GM13976 (cell line): Measurements from ENCODE around the gene LRRC28.

Source experiments
- DNase-seq: peaks from one replicate; pipeline ENCODE4 v3.0.0; 2012; ENCODE audit warnings: low spot score
- in situ Hi-C: fragments of 300-500 bp; cut with MboI; formaldehyde crosslinking; loops from one replicate; pipeline ENCODE4 v1.12.0; 2022; ENCODE audit warnings: low sequenced_read_pairs, mixed read lengths, inconsistent platforms; ENCODE audit not compliant: unreplicated experiment
- TF ChIP-seq, protein P1 (sequence below): IDR thresholded peaks from 2 replicates; pipeline ENCODE4 v1.5.1; 2012; ENCODE audit warnings: borderline replicate concordance, mild to moderate bottlenecking; ENCODE audit not compliant: insufficient read depth; ENCODE audit errors: extremely low read depth, missing control alignments, control extremely low read depth

The LRRC28 gene

GRCh38 chr15:99257107-99257750 lies 5.9 kb downstream of the LRRC28 start:
- no peak for DNase-seq

GRCh38 chr15:99264125-99264524 lies 12.8 kb downstream of the LRRC28 start:
- TF ChIP-seq, protein P1, sequence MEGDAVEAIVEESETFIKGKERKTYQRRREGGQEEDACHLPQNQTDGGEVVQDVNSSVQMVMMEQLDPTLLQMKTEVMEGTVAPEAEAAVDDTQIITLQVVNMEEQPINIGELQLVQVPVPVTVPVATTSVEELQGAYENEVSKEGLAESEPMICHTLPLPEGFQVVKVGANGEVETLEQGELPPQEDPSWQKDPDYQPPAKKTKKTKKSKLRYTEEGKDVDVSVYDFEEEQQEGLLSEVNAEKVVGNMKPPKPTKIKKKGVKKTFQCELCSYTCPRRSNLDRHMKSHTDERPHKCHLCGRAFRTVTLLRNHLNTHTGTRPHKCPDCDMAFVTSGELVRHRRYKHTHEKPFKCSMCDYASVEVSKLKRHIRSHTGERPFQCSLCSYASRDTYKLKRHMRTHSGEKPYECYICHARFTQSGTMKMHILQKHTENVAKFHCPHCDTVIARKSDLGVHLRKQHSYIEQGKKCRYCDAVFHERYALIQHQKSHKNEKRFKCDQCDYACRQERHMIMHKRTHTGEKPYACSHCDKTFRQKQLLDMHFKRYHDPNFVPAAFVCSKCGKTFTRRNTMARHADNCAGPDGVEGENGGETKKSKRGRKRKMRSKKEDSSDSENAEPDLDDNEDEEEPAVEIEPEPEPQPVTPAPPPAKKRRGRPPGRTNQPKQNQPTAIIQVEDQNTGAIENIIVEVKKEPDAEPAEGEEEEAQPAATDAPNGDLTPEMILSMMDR = no peak
- in situ Hi-C loops = no loop called here
- DNase-seq = no peak

More at GRCh38 chr15:99257107-99257750, 5.9 kb downstream of the LRRC28 start:
- TF ChIP-seq, protein P1 = no peak
- in situ Hi-C loops = no loop called here

DNA sequence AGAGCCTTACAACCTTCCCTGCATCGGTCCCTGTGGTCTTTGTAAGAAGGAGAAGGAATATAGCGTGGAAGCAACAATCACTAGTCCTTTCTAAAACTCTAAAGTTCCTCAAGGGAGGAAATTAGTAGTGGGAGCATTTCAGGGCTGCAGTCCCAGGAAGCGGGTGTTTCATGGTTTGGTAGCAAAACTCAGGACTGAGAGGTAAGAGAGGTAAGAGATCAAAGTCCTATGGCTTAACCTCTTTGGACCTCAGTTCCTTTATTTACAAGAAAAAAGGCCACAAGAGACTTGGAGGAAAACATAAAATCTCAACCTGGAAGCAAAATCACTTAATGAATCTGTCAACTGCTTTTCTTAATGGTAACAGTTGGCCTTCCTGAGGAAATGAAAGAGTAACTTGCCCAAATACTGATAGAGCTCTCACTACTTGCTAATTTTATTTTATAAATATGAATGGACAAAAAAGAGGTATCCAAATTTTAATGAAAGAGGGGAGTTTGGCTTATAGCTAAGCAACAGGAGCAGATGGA lies 14.3 kb downstream of the LRRC28 start:
- TF ChIP-seq, protein P1 = no peak
- in situ Hi-C loops = no loop called here
- DNase-seq = no peak

GRCh38 chr15:99267957-99268356 lies 16.7 kb downstream of the LRRC28 start:
- in situ Hi-C loops = no loop called here
- TF ChIP-seq, protein P1 = no peak
- no peak for DNase-seq

- TF ChIP-seq, protein P1 = no peak
- in situ Hi-C loops = no loop called here
- DNase-seq = no peak
Measured at GRCh38 chr15:99268431-99268830, 17.1 kb downstream of the LRRC28 start.

DNA sequence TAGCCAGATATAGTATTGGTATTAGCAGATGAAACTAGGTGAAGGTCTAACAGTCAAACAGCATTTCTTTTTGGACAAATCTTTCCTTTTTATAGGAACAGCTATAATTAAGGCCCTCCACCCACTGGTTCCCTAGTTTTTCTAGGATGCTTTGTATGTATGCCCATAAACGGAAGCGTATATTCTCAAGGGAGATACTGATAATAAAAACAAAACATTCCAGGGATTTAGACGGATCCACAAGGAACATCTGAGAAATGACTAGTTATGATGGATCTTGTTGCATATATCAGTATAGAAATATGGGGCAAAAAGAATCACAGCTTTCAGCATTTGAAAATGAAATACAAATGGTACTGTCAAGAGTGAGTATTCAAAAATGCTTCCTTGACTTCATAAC lies 22.5 kb downstream of the LRRC28 start:
- TF ChIP-seq, protein P1 = no peak
- no peak for DNase-seq
- in situ Hi-C loops = no loop called here
